GM12801 (cell line): ENCODE data around the gene ADGRV1.

ENCODE experiments used
- TF ChIP-seq, protein P1 (sequence below): IDR thresholded peaks from one replicate; pipeline ENCODE4 v1.5.1; 2011; ENCODE audit warnings: control low read depth; ENCODE audit not compliant: insufficient read length; ENCODE audit errors: extremely low read depth

ADGRV1 gene

DNA sequence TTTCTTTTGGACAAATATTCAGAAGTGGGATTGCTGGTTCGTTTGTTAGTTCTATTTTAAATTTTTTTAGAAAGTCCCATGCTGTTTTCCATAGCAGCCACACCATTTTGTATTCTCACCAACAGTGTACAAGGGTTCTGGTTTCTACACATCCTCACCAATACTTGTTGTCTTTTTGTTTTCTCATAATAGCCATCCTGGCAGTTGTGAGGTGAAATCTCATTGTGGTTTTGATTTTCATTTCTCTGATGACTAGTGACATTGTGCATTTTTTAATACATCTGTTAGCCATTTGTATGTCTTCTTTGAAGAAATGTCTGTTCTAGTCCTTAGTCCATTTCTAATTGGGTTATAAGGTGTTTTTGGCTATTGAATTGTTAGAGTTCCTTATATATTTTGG lies 610.3 kb downstream of the ADGRV1 start:
- TF ChIP-seq, protein P1, sequence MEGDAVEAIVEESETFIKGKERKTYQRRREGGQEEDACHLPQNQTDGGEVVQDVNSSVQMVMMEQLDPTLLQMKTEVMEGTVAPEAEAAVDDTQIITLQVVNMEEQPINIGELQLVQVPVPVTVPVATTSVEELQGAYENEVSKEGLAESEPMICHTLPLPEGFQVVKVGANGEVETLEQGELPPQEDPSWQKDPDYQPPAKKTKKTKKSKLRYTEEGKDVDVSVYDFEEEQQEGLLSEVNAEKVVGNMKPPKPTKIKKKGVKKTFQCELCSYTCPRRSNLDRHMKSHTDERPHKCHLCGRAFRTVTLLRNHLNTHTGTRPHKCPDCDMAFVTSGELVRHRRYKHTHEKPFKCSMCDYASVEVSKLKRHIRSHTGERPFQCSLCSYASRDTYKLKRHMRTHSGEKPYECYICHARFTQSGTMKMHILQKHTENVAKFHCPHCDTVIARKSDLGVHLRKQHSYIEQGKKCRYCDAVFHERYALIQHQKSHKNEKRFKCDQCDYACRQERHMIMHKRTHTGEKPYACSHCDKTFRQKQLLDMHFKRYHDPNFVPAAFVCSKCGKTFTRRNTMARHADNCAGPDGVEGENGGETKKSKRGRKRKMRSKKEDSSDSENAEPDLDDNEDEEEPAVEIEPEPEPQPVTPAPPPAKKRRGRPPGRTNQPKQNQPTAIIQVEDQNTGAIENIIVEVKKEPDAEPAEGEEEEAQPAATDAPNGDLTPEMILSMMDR = no peak

DNA sequence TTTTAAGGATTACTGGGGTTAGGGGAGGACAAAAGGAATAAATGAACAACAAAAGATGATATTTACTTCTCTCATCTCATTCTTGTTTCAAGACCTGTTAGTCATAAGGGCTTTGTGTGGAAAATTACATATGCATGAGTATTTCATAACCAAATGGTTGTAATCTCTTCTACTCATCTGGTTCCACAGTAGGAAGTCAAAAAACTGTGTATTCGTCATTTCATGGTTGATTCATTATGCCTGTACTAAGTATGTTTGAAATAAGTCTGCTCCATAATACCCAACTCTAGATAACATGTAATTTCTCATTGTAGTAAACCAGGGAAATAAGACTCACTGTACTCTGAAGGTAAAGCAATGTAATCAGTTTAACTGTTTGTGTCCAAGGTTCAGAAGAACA lies 611.7 kb downstream of the ADGRV1 start:
- TF ChIP-seq, protein P1 = no peak

- TF ChIP-seq, protein P1 = no peak
These were observed 612.7 kb downstream of the ADGRV1 start for GRCh38 chr5:91171322-91171721.

- TF ChIP-seq, protein P1 = no peak
These were observed 615.8 kb downstream of the ADGRV1 start for GRCh38 chr5:91174396-91174795.

DNA sequence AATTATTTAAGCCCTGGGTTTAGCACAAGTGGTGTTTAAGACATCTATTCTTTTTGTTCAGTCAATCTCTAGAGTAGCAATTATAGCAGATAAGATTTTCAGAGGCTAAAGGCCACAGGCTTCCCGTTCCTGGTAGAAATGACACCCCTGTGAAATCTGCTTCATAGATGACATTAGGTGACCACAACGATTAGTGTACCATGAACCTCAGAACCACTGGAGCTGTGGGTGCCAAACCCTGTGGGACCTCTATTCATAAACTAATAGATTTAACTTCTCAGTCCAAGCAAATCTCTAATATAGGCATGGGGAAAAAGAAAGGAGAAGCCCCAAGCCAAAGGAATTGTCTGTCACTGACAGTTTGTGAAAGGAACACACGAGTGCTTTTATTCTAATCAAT lies 617.1 kb downstream of the ADGRV1 start:
- TF ChIP-seq, protein P1 = no peak

GRCh38 chr5:91176288-91177016 lies 617.9 kb downstream of the ADGRV1 start:
- TF ChIP-seq, protein P1 = no peak

- TF ChIP-seq, protein P1 = no peak
These were observed 618.5 kb downstream of the ADGRV1 start for GRCh38 chr5:91177085-91177484.
